ENCODE measurements around the gene RRP36. TPM values are rescaled to one million over a fixed set of nuclear protein-coding genes. Genes with fewer than 3 reads are reported as not detected.

RRP36 gene
- total and polyA plus RNA-seq, 9 of the 15 experiments (the other 6 are each of a cell fraction or from before 2014, with no cell fraction given) = 27.6 to 150 (median 114) TPM

- TF ChIP-seq NBN (IDR thresholded peaks at IDR 0.05; ENCODE audit: low read depth) (peak; percentile 93), SRF (CRISPR knock-in tag; IDR thresholded peaks at IDR 0.05) (peak in 1 of 2 experiments; percentile 63; a peak in 1 of 4 replicates), ATF3 (IDR thresholded peaks at IDR 0.05) (peak; percentile 39; the same call in 1 of the 2 replicates), ATF3 (CRISPR knock-in tag; conservative IDR thresholded peaks at IDR 0.05) (0 out of 2 replicates have a peak, but pooled peaks have one; percentile 35), SIN3B (IDR thresholded peaks at IDR 0.05; ENCODE audit: low read depth) (peak; percentile 95), ZNF511 (CRISPR knock-in tag; IDR thresholded peaks at IDR 0.05) (peak; percentile 81), YBX1 (IDR thresholded peaks at IDR 0.05) (no peak), HLTF (IDR thresholded peaks at IDR 0.05) (peak; percentile 75; the same call in 1 of the 2 replicates), HDGF (IDR thresholded peaks at IDR 0.05) (no peak), RB1 (IDR thresholded peaks at IDR 0.05; ENCODE audit: low read depth) (peak; percentile 60; the same call in 1 of the 2 replicates), MYNN (IDR thresholded peaks at IDR 0.05) (0 out of 2 replicates have a peak, but pooled peaks have one; percentile 30), MYNN (CRISPR knock-in tag; IDR thresholded peaks at IDR 0.05) (no peak), GABPB1 (CRISPR knock-in tag; IDR thresholded peaks at IDR 0.05) (peak; percentile 62; the same call in 1 of the 2 replicates), ZNF586 (CRISPR knock-in tag; conservative IDR thresholded peaks at IDR 0.05) (no peak), SP2 (IDR thresholded peaks at IDR 0.05; ENCODE audit: extremely low read depth, low read depth, low read length, poor library complexity, severe bottlenecking) (peak; percentile 26), C11orf30 (IDR thresholded peaks at IDR 0.05; ENCODE audit: low read depth) (peak; percentile 99), CBX3 (IDR thresholded peaks at IDR 0.05; ENCODE audit: borderline replicate concordance in 1 of 2, low read length in 2 of 2) (peak in 1 of 2 experiments; percentile 70; a peak in 1 of 3 replicates), HNRNPLL (IDR thresholded peaks at IDR 0.05; ENCODE audit: low read depth, low read length, poor library complexity, severe bottlenecking) (peak; percentile 74), SUPT5H (IDR thresholded peaks at IDR 0.05) (peak; percentile 96), BRF1 (IDR thresholded peaks at IDR 0.05; ENCODE audit: borderline replicate concordance, extremely low read depth, insufficient read length) (no peak), JUN (IDR thresholded peaks at IDR 0.05; ENCODE audit: borderline replicate concordance, low read depth, low read length) (peak; percentile 14; the same call in 1 of the 2 replicates), JUN (CRISPR knock-in tag; IDR thresholded peaks at IDR 0.05; ENCODE audit: borderline replicate concordance) (peak; percentile 32; the same call in 1 of the 2 replicates), CBFB (CRISPR knock-in tag; IDR thresholded peaks at IDR 0.05) (no peak), NRF1 (conservative IDR thresholded peaks at IDR 0.05 in 1 of 2, IDR thresholded peaks at IDR 0.05 in 1 of 2) (peak; percentile 74 to 76)
- TF ChIP-seq, protein P1, sequence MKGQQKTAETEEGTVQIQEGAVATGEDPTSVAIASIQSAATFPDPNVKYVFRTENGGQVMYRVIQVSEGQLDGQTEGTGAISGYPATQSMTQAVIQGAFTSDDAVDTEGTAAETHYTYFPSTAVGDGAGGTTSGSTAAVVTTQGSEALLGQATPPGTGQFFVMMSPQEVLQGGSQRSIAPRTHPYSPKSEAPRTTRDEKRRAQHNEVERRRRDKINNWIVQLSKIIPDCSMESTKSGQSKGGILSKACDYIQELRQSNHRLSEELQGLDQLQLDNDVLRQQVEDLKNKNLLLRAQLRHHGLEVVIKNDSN (CRISPR knock-in tag; IDR thresholded peaks at IDR 0.05) = peak; percentile 83
- TF ChIP-seq, protein P2, sequence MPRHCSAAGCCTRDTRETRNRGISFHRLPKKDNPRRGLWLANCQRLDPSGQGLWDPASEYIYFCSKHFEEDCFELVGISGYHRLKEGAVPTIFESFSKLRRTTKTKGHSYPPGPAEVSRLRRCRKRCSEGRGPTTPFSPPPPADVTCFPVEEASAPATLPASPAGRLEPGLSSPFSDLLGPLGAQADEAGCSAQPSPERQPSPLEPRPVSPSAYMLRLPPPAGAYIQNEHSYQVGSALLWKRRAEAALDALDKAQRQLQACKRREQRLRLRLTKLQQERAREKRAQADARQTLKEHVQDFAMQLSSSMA (CRISPR knock-in tag; IDR thresholded peaks at IDR 0.05) = no peak
Measured at GRCh38 chr6:43059168-43060033, 38.0 kb downstream of the RRP36 start, which contains the start of the genes KLC4 and MRPL2 (continued).

All from K562 (cell line).